ENCODE measurements around the gene CCDC158.

The CCDC158 gene

GRCh38 chr4:76275486-76276124 is 145.3 kb downstream of the CCDC158 start:
- DNase-seq (ENCODE audit: low read depth in 1 of 2, low spot score in 1 of 2): no peak
- TF ChIP-seq JUND (IDR thresholded peaks at IDR 0.05; ENCODE audit: low read depth): no peak
- in situ Hi-C loops (cut with HindIII; ENCODE audit: low pct_unique_long_range_greater_than_20kb, low sequenced_read_pairs): no loop called here

GRCh38 chr4:76272999-76273398 is 147.9 kb downstream of the CCDC158 start:
- no peak for TF ChIP-seq JUND (IDR thresholded peaks at IDR 0.05; ENCODE audit: low read depth)
- in situ Hi-C loops (cut with HindIII; ENCODE audit: low pct_unique_long_range_greater_than_20kb, low sequenced_read_pairs): no loop called here
- DNase-seq (ENCODE audit: low read depth in 1 of 2, low spot score in 1 of 2): no peak

GRCh38 chr4:76272582-76272981 is 148.4 kb downstream of the CCDC158 start:
- in situ Hi-C loops (cut with HindIII; ENCODE audit: low pct_unique_long_range_greater_than_20kb, low sequenced_read_pairs): no loop called here
- TF ChIP-seq JUND (IDR thresholded peaks at IDR 0.05; ENCODE audit: low read depth): no peak
- DNase-seq (ENCODE audit: low read depth in 1 of 2, low spot score in 1 of 2): no peak

GRCh38 chr4:76272073-76272472 is 148.9 kb downstream of the CCDC158 start:
- TF ChIP-seq JUND (IDR thresholded peaks at IDR 0.05; ENCODE audit: low read depth): no peak
- no peak for DNase-seq (ENCODE audit: low read depth in 1 of 2, low spot score in 1 of 2)
- in situ Hi-C loops (cut with HindIII; ENCODE audit: low pct_unique_long_range_greater_than_20kb, low sequenced_read_pairs): no loop called here

GRCh38 chr4:76271248-76271647 is 149.7 kb downstream of the CCDC158 start:
- in situ Hi-C loops (cut with HindIII; ENCODE audit: low pct_unique_long_range_greater_than_20kb, low sequenced_read_pairs): no loop called here
- TF ChIP-seq JUND (IDR thresholded peaks at IDR 0.05; ENCODE audit: low read depth): no peak
- no peak for DNase-seq (ENCODE audit: low read depth in 1 of 2, low spot score in 1 of 2)

GRCh38 chr4:76270244-76271175 is 150.4 kb downstream of the CCDC158 start:
- in situ Hi-C loops (cut with HindIII; ENCODE audit: low pct_unique_long_range_greater_than_20kb, low sequenced_read_pairs): no loop called here
- no peak for TF ChIP-seq JUND (IDR thresholded peaks at IDR 0.05; ENCODE audit: low read depth)
- no peak for DNase-seq (ENCODE audit: low read depth in 1 of 2, low spot score in 1 of 2)

- DNase-seq (ENCODE audit: low read depth in 1 of 2, low spot score in 1 of 2): no peak
- in situ Hi-C loops (cut with HindIII; ENCODE audit: low pct_unique_long_range_greater_than_20kb, low sequenced_read_pairs): no loop called here
- no peak for TF ChIP-seq JUND (IDR thresholded peaks at IDR 0.05; ENCODE audit: low read depth)
Measured at GRCh38 chr4:76267811-76268210, 153.1 kb downstream of the CCDC158 start.

GRCh38 chr4:76266627-76267026 is 154.3 kb downstream of the CCDC158 start:
- DNase-seq (ENCODE audit: low read depth in 1 of 2, low spot score in 1 of 2): no peak
- no peak for TF ChIP-seq JUND (IDR thresholded peaks at IDR 0.05; ENCODE audit: low read depth)
- in situ Hi-C loops (cut with HindIII; ENCODE audit: low pct_unique_long_range_greater_than_20kb, low sequenced_read_pairs): no loop called here

- in situ Hi-C loops (cut with HindIII; ENCODE audit: low pct_unique_long_range_greater_than_20kb, low sequenced_read_pairs): no loop called here
- TF ChIP-seq JUND (IDR thresholded peaks at IDR 0.05; ENCODE audit: low read depth): no peak
- no peak for DNase-seq (ENCODE audit: low read depth in 1 of 2, low spot score in 1 of 2)
Measured at GRCh38 chr4:76265631-76266218, 155.2 kb downstream of the CCDC158 start.
